Stimulated activated CD8-positive, alpha-beta memory T cell treated with anti-CD3 and anti-CD28 coated beads, Interleukin-12 subunit alpha, Interleukin-12 subunit beta, amount 100 ng/mL, for 24 hours (primary cell): ENCODE results near the gene MRPL39.

ENCODE experiments used
- DNase-seq: peaks from one replicate; pipeline ENCODE4 v3.0.0-alpha.2; 2020; ENCODE audit errors: extremely low read depth

The MRPL39 gene

GRCh38 chr21:25536752-25537151, 70.5 kb downstream of the MRPL39 start:
- DNase-seq: no peak

GRCh38 chr21:25535849-25536248, 71.4 kb downstream of the MRPL39 start:
- DNase-seq: no peak
